Measurements from ENCODE around the gene EID2. TPM values are rescaled to one million over a fixed set of nuclear protein-coding genes. Genes with fewer than 3 reads are reported as not detected.

The EID2 gene
- total and polyA plus RNA-seq, 2 of the 13 experiments (the other 11 are each of a cell fraction or from before 2014, with no cell fraction given), result 3.7 to 14.1 TPM

GRCh38 chr19:39532233-39533002 is 7.5 kb downstream of the EID2 start, which contains the start of gene EID2B (continued):
- peak; percentile 20; the same call in 1 of the 2 replicates for TF ChIP-seq ZNF512B (CRISPR knock-in tag; IDR thresholded peaks at IDR 0.05; ENCODE audit: borderline replicate concordance)
- no peak for TF ChIP-seq ZNF142 (CRISPR knock-in tag; IDR thresholded peaks at IDR 0.05)
- TF ChIP-seq ZNF451 (CRISPR knock-in tag; IDR thresholded peaks at IDR 0.05), result peak; percentile 60; the same call in 1 of the 2 replicates
- TF ChIP-seq ARID5B (CRISPR knock-in tag; IDR thresholded peaks at IDR 0.05), result peak; percentile 31; the same call in 1 of the 2 replicates
- TF ChIP-seq SRY (CRISPR knock-in tag; IDR thresholded peaks at IDR 0.05), result peak; percentile 61; the same call in 1 of the 2 replicates
- no peak for TF ChIP-seq ZSCAN30 (CRISPR knock-in tag; IDR thresholded peaks at IDR 0.05)
- TF ChIP-seq ZNF639 (CRISPR knock-in tag; conservative IDR thresholded peaks at IDR 0.05), result peak; percentile 50; the same call in 1 of the 2 replicates
- TF ChIP-seq ZNF644 (CRISPR knock-in tag; IDR thresholded peaks at IDR 0.05; ENCODE audit: low read depth), result no peak
- TF ChIP-seq ZNF556 (CRISPR knock-in tag; IDR thresholded peaks at IDR 0.05; ENCODE audit: borderline replicate concordance), result 0 out of 2 replicates have a peak, but pooled peaks have one; percentile 82
- peak; percentile 85; the same call in 1 of the 2 replicates for TF ChIP-seq ZNF383 (CRISPR knock-in tag; IDR thresholded peaks at IDR 0.05; ENCODE audit: borderline replicate concordance)
- TF ChIP-seq ZBTB14 (CRISPR knock-in tag; IDR thresholded peaks at IDR 0.05), result no peak
- TF ChIP-seq ZNF747 (CRISPR knock-in tag; IDR thresholded peaks at IDR 0.05; ENCODE audit: borderline replicate concordance), result no peak

Measured in HepG2 (cell line).